H9 (cell line): ENCODE data around the gene CHRNG. TPM values are rescaled to one million over a fixed set of nuclear protein-coding genes. Genes with fewer than 3 reads are reported as not detected.

Experiments
- DNase-seq: peaks from one replicate; pipeline ENCODE4 v3.0.0-alpha.2; 2017
- H2AFZ ChIP-seq: one replicate; pipeline ENCODE4 v1.6.1; 2013; ENCODE audit warnings: mild to moderate bottlenecking, low read length, control low read depth, moderate library complexity
- H2AK5ac ChIP-seq: 2 replicates; pipeline ENCODE4 v1.6.1; 2013; ENCODE audit warnings: low read length, control low read depth, mixed read lengths; ENCODE audit not compliant: insufficient read length
- H2BK120ac ChIP-seq: one replicate; pipeline ENCODE4 v1.6.1; 2013; ENCODE audit warnings: low read depth, mild to moderate bottlenecking, low read length, control low read depth, inconsistent platforms; ENCODE audit not compliant: poor library complexity, severe bottlenecking
- H2BK12ac ChIP-seq: 2 replicates; pipeline ENCODE4 v1.6.1; 2013; ENCODE audit warnings: low read length, control low read depth, mixed read lengths, low read depth; ENCODE audit not compliant: insufficient read length
- H2BK15ac ChIP-seq: 2 replicates; pipeline ENCODE4 v1.6.1; 2013; ENCODE audit warnings: low read depth, low read length, control low read depth
- H2BK20ac ChIP-seq: one replicate; pipeline ENCODE4 v1.6.1; 2013; ENCODE audit warnings: low read depth, mild to moderate bottlenecking, low read length, control low read depth, inconsistent platforms; ENCODE audit not compliant: poor library complexity, severe bottlenecking
- H2BK5ac ChIP-seq: 2 replicates; pipeline ENCODE4 v1.6.1; 2013; ENCODE audit warnings: low read length, control low read depth, mixed read lengths; ENCODE audit not compliant: insufficient read length
- H3K14ac ChIP-seq: 2 replicates; pipeline ENCODE4 v1.6.1; 2013; ENCODE audit warnings: low read length, control low read depth; ENCODE audit not compliant: insufficient read depth
- H3K18ac ChIP-seq: 2 replicates; pipeline ENCODE4 v1.6.1; 2013; ENCODE audit warnings: low read depth, mild to moderate bottlenecking, mixed read lengths, low read length, control low read depth; ENCODE audit not compliant: insufficient read length
- H3K23ac ChIP-seq: 2 replicates; pipeline ENCODE4 v1.6.1; 2013; ENCODE audit warnings: low read length, control low read depth, mixed read lengths, low read depth; ENCODE audit not compliant: insufficient read length
- H3K23me2 ChIP-seq: 2 replicates; pipeline ENCODE4 v1.6.1; 2013; ENCODE audit warnings: low read depth, mild to moderate bottlenecking, mixed read lengths, low read length, control low read depth; ENCODE audit not compliant: insufficient read length, poor library complexity, severe bottlenecking
- H3K27ac ChIP-seq: 2 replicates; pipeline ENCODE4 v1.5.1; 2013; ENCODE audit warnings: low read length, control low read depth, mixed read lengths, low read depth; ENCODE audit not compliant: insufficient read length
- H3K27me3 ChIP-seq: 2 replicates; pipeline ENCODE4 v1.6.1; 2013; ENCODE audit warnings: low read length, control low read depth, inconsistent platforms; ENCODE audit not compliant: insufficient read depth
- H3K4ac ChIP-seq: 2 replicates; pipeline ENCODE4 v1.6.1; 2013; ENCODE audit warnings: low read depth, mild to moderate bottlenecking, control low read depth, inconsistent platforms, low read length, moderate library complexity
- H3K4me1 ChIP-seq: 2 replicates; pipeline ENCODE4 v1.6.1; 2013; ENCODE audit warnings: low read length, control low read depth, inconsistent platforms; ENCODE audit not compliant: insufficient read depth
- H3K4me2 ChIP-seq: 2 replicates; pipeline ENCODE4 v1.6.1; 2013; ENCODE audit warnings: low read length, control low read depth, mixed read lengths; ENCODE audit not compliant: insufficient read length, insufficient read depth
- H3K56ac ChIP-seq: 2 replicates; pipeline ENCODE4 v1.6.1; 2013; ENCODE audit warnings: low read depth, mild to moderate bottlenecking, mixed read lengths, low read length, control low read depth; ENCODE audit not compliant: insufficient read length
- H3K79me1 ChIP-seq: 2 replicates; pipeline ENCODE4 v1.6.1; 2013; ENCODE audit warnings: low read depth, mild to moderate bottlenecking, moderate library complexity, low read length, control low read depth, inconsistent platforms; ENCODE audit not compliant: insufficient read depth, poor library complexity, severe bottlenecking
- H3K79me2 ChIP-seq: 2 replicates; pipeline ENCODE4 v1.6.1; 2013; ENCODE audit warnings: low read length, control low read depth, inconsistent platforms; ENCODE audit not compliant: insufficient read depth
- H3K9ac ChIP-seq: 2 replicates; pipeline ENCODE4 v1.6.1; 2013; ENCODE audit warnings: low read length, control low read depth, mixed read lengths; ENCODE audit not compliant: insufficient read length; ENCODE audit errors: extremely low read depth
- H3K9me3 ChIP-seq: one replicate; pipeline ENCODE4 v1.6.1; 2013; ENCODE audit warnings: low read depth, low read length, inconsistent platforms; ENCODE audit not compliant: control insufficient read depth
- H3T11ph ChIP-seq: one replicate; pipeline ENCODE4 v1.6.1; 2013; ENCODE audit warnings: mild to moderate bottlenecking, low read length, control low read depth, inconsistent platforms
- H4K20me1 ChIP-seq: one replicate; pipeline ENCODE4 v1.6.1; 2013; ENCODE audit not compliant: control insufficient read depth, insufficient read length, insufficient read depth
- H4K5ac ChIP-seq: 2 replicates; pipeline ENCODE4 v1.6.1; 2013; ENCODE audit warnings: low read depth, mild to moderate bottlenecking, mixed read lengths, low read length, control low read depth; ENCODE audit not compliant: insufficient read length
- H4K8ac ChIP-seq: replicated peaks from 2 replicates; pipeline ENCODE4 v1.6.1; 2013; ENCODE audit warnings: low read length, control low read depth, mixed read lengths, low read depth; ENCODE audit not compliant: insufficient read length
- H4K91ac ChIP-seq: 2 replicates; pipeline ENCODE4 v1.6.1; 2013; ENCODE audit warnings: low read depth, mild to moderate bottlenecking, moderate library complexity, mixed read lengths, low read length, control low read depth; ENCODE audit not compliant: insufficient read length
- H3K27ac Mint-ChIP-seq, 3 experiments: 2 replicates in 2 of 3; 3 replicates in 1 of 3; pipeline ENCODE4 v1.8.0; 2020 to 2021; ENCODE audit warnings: mixed read lengths in 3 of 3, mild to moderate bottlenecking in 1 of 3, moderate library complexity in 1 of 3
- H3K27me3 Mint-ChIP-seq: 2 replicates; pipeline ENCODE4 v1.8.0; 2021; ENCODE audit warnings: low read depth, mild to moderate bottlenecking, moderate library complexity, mixed read lengths
- H3K36me3 Mint-ChIP-seq, 3 experiments: 2 replicates in 2 of 3; 3 replicates in 1 of 3; pipeline ENCODE4 v1.8.0; 2020 to 2021; ENCODE audit warnings: low read depth in 3 of 3, mixed read lengths in 3 of 3; ENCODE audit not compliant: insufficient read depth in 1 of 3
- H3K4me1 Mint-ChIP-seq, 2 experiments: 2 replicates each; pipeline ENCODE4 v1.8.0; 2020; ENCODE audit warnings: mixed read lengths in 2 of 2
- H3K4me3 Mint-ChIP-seq, 2 experiments: 2 replicates in 1 of 2; 3 replicates in 1 of 2; pipeline ENCODE4 v1.8.0; 2020 to 2021; ENCODE audit warnings: mild to moderate bottlenecking in 2 of 2, mixed read lengths in 2 of 2, moderate library complexity in 1 of 2
- H3K9me3 Mint-ChIP-seq, 2 experiments: 2 replicates in 1 of 2; 3 replicates in 1 of 2; pipeline ENCODE4 v1.8.0; 2020; ENCODE audit warnings: mild to moderate bottlenecking in 2 of 2, mixed read lengths in 2 of 2, moderate library complexity in 1 of 2
- WGBS: extraction: QIAGEN DNeasy Blood & Tissue Kit; methylation state at CpG from one replicate; pipeline ENCODE4 v1.1.7; 2013; ENCODE audit warnings: missing lambda C conversion rate, low lambda C conversion rate, mixed read lengths; ENCODE audit not compliant: insufficient read length; ENCODE audit errors: extremely low coverage; 5-methylcytosine and 5-hydroxymethylcytosine counted together
- total RNA-seq: library from RNA; stranded (reverse); gene quantifications from 2 replicates; pipeline ENCODE4 v1.2.1, GENCODE V29; 2021
- TF ChIP-seq, protein P1 (sequence below): fragments of 200-600 bp; sonication (generic); conservative IDR thresholded peaks from 3 replicates; pipeline ENCODE4 v1.8.0; 2021; ENCODE audit warnings: antibody characterized with exemption, mild to moderate bottlenecking

CHRNG gene
- total RNA-seq, 1 experiment from 2014 or later = not detected

DNA sequence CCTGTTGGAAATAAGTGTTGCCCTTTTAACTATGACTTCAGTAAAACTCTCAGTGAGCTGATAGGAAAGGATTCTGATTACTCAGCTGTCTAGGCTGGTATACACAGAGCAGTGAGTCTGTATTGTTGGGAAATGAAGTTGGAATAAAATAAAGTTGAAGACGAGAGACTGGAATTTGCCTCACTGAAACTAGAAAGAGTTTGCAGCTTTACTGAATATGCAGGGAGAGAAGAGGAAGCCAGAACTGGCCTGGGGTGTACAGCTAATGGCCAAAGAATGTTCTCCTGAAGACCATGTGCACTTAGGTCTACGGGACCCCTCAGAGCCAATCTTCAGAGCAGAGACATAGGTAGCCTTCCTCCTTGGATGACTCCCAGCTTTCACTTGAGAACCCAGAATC is 37.5 kb downstream of the CHRNG start:
- Histone ChIP-seq H4K91ac (no peak overlapping the region), H3T11ph (no peak overlapping the region), H2AK5ac (no peak overlapping the region), H3K56ac (no peak overlapping the region), H3K9ac (no peak overlapping the region), H3K23ac (no peak overlapping the region), H3K27me3 (no peaks in the 10 kb centered on the region), H3K18ac (no peak overlapping the region), H2BK15ac (no peak overlapping the region), H2AFZ (no peak overlapping the region), H3K4ac (no peak overlapping the region), H3K23me2 (no peaks in the 10 kb centered on the region), H2BK120ac (no peak overlapping the region), H3K9me3 (no peaks in the 10 kb centered on the region), H3K27ac (no peak overlapping the region), H2BK5ac (no peak overlapping the region), H4K8ac (no peak overlapping the region), H3K4me2 (no peak overlapping the region), H4K5ac (no peak overlapping the region), H3K4me1 (no peaks in the 10 kb centered on the region), H2BK20ac (no peak overlapping the region), H3K14ac (no peak overlapping the region), H4K20me1 (no peaks in the 10 kb centered on the region), H3K79me2 (no peaks in the 10 kb centered on the region), H3K79me1 (no peaks in the 10 kb centered on the region), H2BK12ac (no peak overlapping the region)
- Mint-ChIP-seq H3K27me3 (no peaks in the 10 kb centered on the region), H3K9me3 (no peaks in the 10 kb centered on the region), H3K4me1 (no peaks in the 10 kb centered on the region), H3K27ac (no peak overlapping the region), H3K36me3 (peaks cover 4 to 59% (median 37%) of the 10 kb centered on the region in 3 experiments; a peak in 6 of 7 replicates), H3K4me3 (no peak overlapping the region)
- no peak for DNase-seq
- no CpG with 5 or more reads among the region's 2 CpGs for WGBS
- TF ChIP-seq, protein P1, sequence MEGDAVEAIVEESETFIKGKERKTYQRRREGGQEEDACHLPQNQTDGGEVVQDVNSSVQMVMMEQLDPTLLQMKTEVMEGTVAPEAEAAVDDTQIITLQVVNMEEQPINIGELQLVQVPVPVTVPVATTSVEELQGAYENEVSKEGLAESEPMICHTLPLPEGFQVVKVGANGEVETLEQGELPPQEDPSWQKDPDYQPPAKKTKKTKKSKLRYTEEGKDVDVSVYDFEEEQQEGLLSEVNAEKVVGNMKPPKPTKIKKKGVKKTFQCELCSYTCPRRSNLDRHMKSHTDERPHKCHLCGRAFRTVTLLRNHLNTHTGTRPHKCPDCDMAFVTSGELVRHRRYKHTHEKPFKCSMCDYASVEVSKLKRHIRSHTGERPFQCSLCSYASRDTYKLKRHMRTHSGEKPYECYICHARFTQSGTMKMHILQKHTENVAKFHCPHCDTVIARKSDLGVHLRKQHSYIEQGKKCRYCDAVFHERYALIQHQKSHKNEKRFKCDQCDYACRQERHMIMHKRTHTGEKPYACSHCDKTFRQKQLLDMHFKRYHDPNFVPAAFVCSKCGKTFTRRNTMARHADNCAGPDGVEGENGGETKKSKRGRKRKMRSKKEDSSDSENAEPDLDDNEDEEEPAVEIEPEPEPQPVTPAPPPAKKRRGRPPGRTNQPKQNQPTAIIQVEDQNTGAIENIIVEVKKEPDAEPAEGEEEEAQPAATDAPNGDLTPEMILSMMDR = no peak
